22Rv1 (cell line): ENCODE data around the gene BRD2.

Experiments used
- H3K27ac ChIP-seq: fragments of 450-650 bp; 2 replicates; pipeline ENCODE4 v1.5.1; 2017
- CTCF ChIP-seq: fragments of 450-650 bp; IDR thresholded peaks from 2 replicates; pipeline ENCODE4 v1.5.1; 2017; ENCODE audit warnings: mild to moderate bottlenecking
- ZFX ChIP-seq: fragments of 450-650 bp; IDR thresholded peaks from 2 replicates; pipeline ENCODE4 v1.6.1; 2017; ENCODE audit warnings: antibody characterized with exemption, borderline replicate concordance

Gene BRD2

GRCh38 chr6:33008944-33009861, 40.8 kb downstream of the BRD2 start, which contains the start of gene HLA-DOA:
Gene HLA-DOA (minus strand): TSS chr6:33009591.
- no peak within 1 kb of the TSS for H3K27ac ChIP-seq
- TF ChIP-seq ZFX: no peak

GRCh38 chr6:33010356-33010755, 42.0 kb downstream of the BRD2 start:
- no peak for TF ChIP-seq ZFX
- TF ChIP-seq CTCF: no peak
- no peak overlapping the region for H3K27ac ChIP-seq

DNA sequence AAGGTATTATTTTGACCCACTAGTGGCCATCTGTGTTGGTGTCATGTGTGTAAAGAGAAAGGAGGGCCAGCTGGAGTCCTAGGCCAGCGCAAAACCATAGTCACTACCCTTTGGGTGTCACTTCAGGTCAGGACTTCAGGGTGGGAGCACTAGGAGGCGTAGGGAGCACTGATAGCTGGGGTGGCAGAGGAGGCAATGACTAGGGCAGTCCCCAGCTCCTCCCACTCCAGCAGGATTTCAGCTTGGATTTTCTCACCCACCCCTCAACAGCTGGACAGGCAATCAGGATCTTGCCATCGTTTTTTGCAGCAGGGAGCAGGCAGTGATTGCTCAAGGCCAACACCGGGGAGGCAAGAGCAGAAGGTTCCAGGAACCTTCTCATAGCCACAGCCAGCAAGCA, 45.2 kb downstream of the BRD2 start:
- H3K27ac ChIP-seq: no peak overlapping the region
- TF ChIP-seq CTCF: no peak
- no peak for TF ChIP-seq ZFX

GRCh38 chr6:33014841-33015634, 46.6 kb downstream of the BRD2 start:
- no peak overlapping the region for H3K27ac ChIP-seq
- TF ChIP-seq ZFX (no peak), CTCF (peak; percentile 82)

DNA sequence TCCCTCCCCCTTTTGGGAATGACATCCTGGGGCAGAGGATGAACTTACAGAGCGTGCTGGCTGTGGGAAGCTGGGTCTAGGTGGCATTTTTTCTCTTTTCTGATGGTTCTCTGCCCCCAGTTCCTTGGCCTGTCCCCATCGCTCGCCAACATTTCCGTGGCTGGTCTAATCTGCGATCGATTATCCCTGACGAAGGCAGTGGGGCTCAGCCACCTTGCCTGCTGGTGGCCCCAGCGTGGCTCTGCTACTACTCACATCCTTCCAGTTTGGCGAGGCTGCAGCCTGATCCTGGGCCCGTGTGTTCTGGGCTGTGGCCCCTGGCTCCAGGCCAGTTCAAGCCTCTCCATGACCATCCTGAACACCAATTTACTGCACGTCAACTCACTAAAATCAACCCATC, 47.4 kb downstream of the BRD2 start:
- no peak for TF ChIP-seq CTCF
- no peak for TF ChIP-seq ZFX
- H3K27ac ChIP-seq: no peak overlapping the region

- no peak for TF ChIP-seq ZFX
- TF ChIP-seq CTCF: no peak
- no peak overlapping the region for H3K27ac ChIP-seq
Observed at GRCh38 chr6:33017018-33017417, 48.6 kb downstream of the BRD2 start.

GRCh38 chr6:33017694-33018353, 49.4 kb downstream of the BRD2 start:
- no peak overlapping the region for H3K27ac ChIP-seq
- TF ChIP-seq CTCF (no peak), ZFX (no peak)
